HG03442 (cell line): ENCODE data around the gene DCLK2.
"Not testable (repeated sequence)": the region's sequence is repeated elsewhere in the genome, so short reads cannot be mapped to it uniquely, and the experiment has no call there.

Experiments
- ATAC-seq: cut with Tn5 transposase; IDR thresholded peaks from one replicate; pipeline ENCODE4 v1.9.1; 2021; ENCODE audit warnings: mild to moderate bottlenecking, moderate library complexity; ENCODE audit not compliant: unreplicated experiment

The DCLK2 gene

GRCh38 chr4:150197256-150197655 lies 119.0 kb downstream of the DCLK2 start:
- not testable (repeated sequence) for ATAC-seq

- ATAC-seq, result no peak
Observed at GRCh38 chr4:150199056-150199455, 120.8 kb downstream of the DCLK2 start.

- no peak for ATAC-seq
Observed at GRCh38 chr4:150205016-150205415, 126.8 kb downstream of the DCLK2 start.

- ATAC-seq, result no peak
Observed at GRCh38 chr4:150206265-150206664, 128.0 kb downstream of the DCLK2 start.

- ATAC-seq, result no peak
Observed at GRCh38 chr4:150206954-150207353, 128.7 kb downstream of the DCLK2 start.

GRCh38 chr4:150207871-150208270 lies 129.6 kb downstream of the DCLK2 start:
- ATAC-seq, result no peak

- ATAC-seq, result peak; percentile 57
Observed at GRCh38 chr4:150209140-150209829, 131.0 kb downstream of the DCLK2 start.

- ATAC-seq, result no peak
Observed at GRCh38 chr4:150211016-150211415, 132.8 kb downstream of the DCLK2 start.

GRCh38 chr4:150211799-150212445 lies 133.7 kb downstream of the DCLK2 start:
- ATAC-seq, result no peak

GRCh38 chr4:150212485-150212884 lies 134.2 kb downstream of the DCLK2 start:
- no peak for ATAC-seq

GRCh38 chr4:150212927-150213326 lies 134.7 kb downstream of the DCLK2 start:
- peak; percentile 27 for ATAC-seq

- ATAC-seq, result no peak
Observed at GRCh38 chr4:150215601-150216000, 137.4 kb downstream of the DCLK2 start.

GRCh38 chr4:150216726-150217125 lies 138.5 kb downstream of the DCLK2 start:
- no peak for ATAC-seq

GRCh38 chr4:150217192-150217591 lies 138.9 kb downstream of the DCLK2 start:
- no peak for ATAC-seq

GRCh38 chr4:150217808-150218207 lies 139.6 kb downstream of the DCLK2 start:
- no peak for ATAC-seq

GRCh38 chr4:150218447-150218846 lies 140.2 kb downstream of the DCLK2 start:
- no peak for ATAC-seq

- ATAC-seq, result no peak
Observed at GRCh38 chr4:150219841-150220240, 141.6 kb downstream of the DCLK2 start.

- no peak for ATAC-seq
Observed at GRCh38 chr4:150224896-150225591, 146.8 kb downstream of the DCLK2 start.

GRCh38 chr4:150229520-150229919 lies 151.3 kb downstream of the DCLK2 start:
- no peak for ATAC-seq

GRCh38 chr4:150230561-150230960 lies 152.3 kb downstream of the DCLK2 start:
- ATAC-seq, result no peak

GRCh38 chr4:150231107-150231770 lies 153.0 kb downstream of the DCLK2 start:
- no peak for ATAC-seq
